ENCODE data around the gene GPR149. TPM values are rescaled to one million over a fixed set of nuclear protein-coding genes. Genes with fewer than 3 reads are reported as not detected.

Gene GPR149
- total RNA-seq, 1 experiment from 2014 or later: not detected

DNA sequence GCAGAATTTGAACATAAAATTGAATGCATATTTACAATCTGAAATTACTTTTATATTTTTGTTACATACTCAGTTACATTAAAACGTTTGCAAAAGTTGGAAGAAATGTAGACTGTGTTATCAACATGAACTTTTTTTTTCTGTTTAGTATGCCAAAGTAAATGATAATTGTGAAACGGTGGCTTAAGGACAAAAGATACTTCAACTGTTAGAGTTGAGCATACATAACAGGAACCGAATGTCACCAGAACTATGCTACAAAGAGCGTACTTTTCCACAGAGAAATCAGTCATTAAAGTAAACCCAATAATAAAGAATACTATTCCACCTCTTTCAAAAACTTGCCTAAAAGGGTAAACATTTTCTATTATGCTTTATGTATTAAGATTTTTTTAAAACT lies 91.4 kb downstream of the GPR149 start:
- H4K8ac ChIP-seq (replicated peaks; ENCODE audit: insufficient read length, low read depth, low read length): no peak overlapping the region
- no peak overlapping the region for H2AK5ac ChIP-seq (ENCODE audit: insufficient read length, low read length)
- Mint-ChIP-seq H3K4me3 (no peak overlapping the region), H3K4me1 (no peaks in the 10 kb centered on the region), H3K36me3 (ENCODE audit: insufficient read depth in 1 of 3, low read depth in 3 of 3) (no peaks in the 10 kb centered on the region), H3K27ac (no peak overlapping the region), H3K27me3 (ENCODE audit: low read depth) (no peaks in the 10 kb centered on the region), H3K9me3 (no peaks in the 10 kb centered on the region)
- H3K14ac ChIP-seq (ENCODE audit: insufficient read depth, low read length): no peak overlapping the region
- no peaks in the 10 kb centered on the region for H4K20me1 ChIP-seq (ENCODE audit: control insufficient read depth, insufficient read depth, insufficient read length)
- H3K79me2 ChIP-seq (ENCODE audit: insufficient read depth, low read length): no peaks in the 10 kb centered on the region
- H3K23me2 ChIP-seq (ENCODE audit: insufficient read length, low read depth, low read length, poor library complexity, severe bottlenecking): no peaks in the 10 kb centered on the region
- H2BK120ac ChIP-seq (ENCODE audit: low read depth, low read length, poor library complexity, severe bottlenecking): no peak overlapping the region
- H3K9ac ChIP-seq (ENCODE audit: extremely low read depth, insufficient read length, low read length): no peak overlapping the region
- no peak overlapping the region for H3K56ac ChIP-seq (ENCODE audit: insufficient read length, low read depth, low read length)
- H3K27ac ChIP-seq (ENCODE audit: insufficient read length, low read depth, low read length): no peak overlapping the region
- no peak overlapping the region for H2BK20ac ChIP-seq (ENCODE audit: low read depth, low read length, poor library complexity, severe bottlenecking)
- WGBS (ENCODE audit: extremely low coverage, insufficient read length, low lambda C conversion rate): no CpG with 5 or more reads among the region's 4 CpGs
- DNase-seq: no peak
- no peak overlapping the region for H3T11ph ChIP-seq (ENCODE audit: low read length)
- no peak overlapping the region for H3K18ac ChIP-seq (ENCODE audit: insufficient read length, low read depth, low read length)
- TF ChIP-seq, protein P1, sequence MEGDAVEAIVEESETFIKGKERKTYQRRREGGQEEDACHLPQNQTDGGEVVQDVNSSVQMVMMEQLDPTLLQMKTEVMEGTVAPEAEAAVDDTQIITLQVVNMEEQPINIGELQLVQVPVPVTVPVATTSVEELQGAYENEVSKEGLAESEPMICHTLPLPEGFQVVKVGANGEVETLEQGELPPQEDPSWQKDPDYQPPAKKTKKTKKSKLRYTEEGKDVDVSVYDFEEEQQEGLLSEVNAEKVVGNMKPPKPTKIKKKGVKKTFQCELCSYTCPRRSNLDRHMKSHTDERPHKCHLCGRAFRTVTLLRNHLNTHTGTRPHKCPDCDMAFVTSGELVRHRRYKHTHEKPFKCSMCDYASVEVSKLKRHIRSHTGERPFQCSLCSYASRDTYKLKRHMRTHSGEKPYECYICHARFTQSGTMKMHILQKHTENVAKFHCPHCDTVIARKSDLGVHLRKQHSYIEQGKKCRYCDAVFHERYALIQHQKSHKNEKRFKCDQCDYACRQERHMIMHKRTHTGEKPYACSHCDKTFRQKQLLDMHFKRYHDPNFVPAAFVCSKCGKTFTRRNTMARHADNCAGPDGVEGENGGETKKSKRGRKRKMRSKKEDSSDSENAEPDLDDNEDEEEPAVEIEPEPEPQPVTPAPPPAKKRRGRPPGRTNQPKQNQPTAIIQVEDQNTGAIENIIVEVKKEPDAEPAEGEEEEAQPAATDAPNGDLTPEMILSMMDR (conservative IDR thresholded peaks at IDR 0.05): no peak
- no peak overlapping the region for H3K23ac ChIP-seq (ENCODE audit: insufficient read length, low read depth, low read length)
- H3K27me3 ChIP-seq (ENCODE audit: insufficient read depth, low read length): no peaks in the 10 kb centered on the region
- no peak overlapping the region for H4K5ac ChIP-seq (ENCODE audit: insufficient read length, low read depth, low read length)
- no peak overlapping the region for H3K4ac ChIP-seq (ENCODE audit: low read depth, low read length)
- no peak overlapping the region for H3K4me2 ChIP-seq (ENCODE audit: insufficient read depth, insufficient read length, low read length)
- no peaks in the 10 kb centered on the region for H3K9me3 ChIP-seq (ENCODE audit: control insufficient read depth, low read depth, low read length)
- no peak overlapping the region for H2AFZ ChIP-seq (ENCODE audit: low read length)
- no peak overlapping the region for H2BK5ac ChIP-seq (ENCODE audit: insufficient read length, low read length)
- no peak overlapping the region for H4K91ac ChIP-seq (ENCODE audit: insufficient read length, low read depth, low read length)
- no peaks in the 10 kb centered on the region for H3K4me1 ChIP-seq (ENCODE audit: insufficient read depth, low read length)
- no peak overlapping the region for H2BK12ac ChIP-seq (ENCODE audit: insufficient read length, low read depth, low read length)
- no peak overlapping the region for H2BK15ac ChIP-seq (ENCODE audit: low read depth, low read length)
- H3K79me1 ChIP-seq (ENCODE audit: insufficient read depth, low read depth, low read length, poor library complexity, severe bottlenecking): no peaks in the 10 kb centered on the region
